GM18870 (cell line): ENCODE results near the gene SHMT2.

Source experiments
- ATAC-seq: cut with Tn5 transposase; IDR thresholded peaks from one replicate; pipeline ENCODE4 v1.9.1; 2021; ENCODE audit warnings: moderate library complexity; ENCODE audit not compliant: unreplicated experiment

Gene SHMT2

DNA sequence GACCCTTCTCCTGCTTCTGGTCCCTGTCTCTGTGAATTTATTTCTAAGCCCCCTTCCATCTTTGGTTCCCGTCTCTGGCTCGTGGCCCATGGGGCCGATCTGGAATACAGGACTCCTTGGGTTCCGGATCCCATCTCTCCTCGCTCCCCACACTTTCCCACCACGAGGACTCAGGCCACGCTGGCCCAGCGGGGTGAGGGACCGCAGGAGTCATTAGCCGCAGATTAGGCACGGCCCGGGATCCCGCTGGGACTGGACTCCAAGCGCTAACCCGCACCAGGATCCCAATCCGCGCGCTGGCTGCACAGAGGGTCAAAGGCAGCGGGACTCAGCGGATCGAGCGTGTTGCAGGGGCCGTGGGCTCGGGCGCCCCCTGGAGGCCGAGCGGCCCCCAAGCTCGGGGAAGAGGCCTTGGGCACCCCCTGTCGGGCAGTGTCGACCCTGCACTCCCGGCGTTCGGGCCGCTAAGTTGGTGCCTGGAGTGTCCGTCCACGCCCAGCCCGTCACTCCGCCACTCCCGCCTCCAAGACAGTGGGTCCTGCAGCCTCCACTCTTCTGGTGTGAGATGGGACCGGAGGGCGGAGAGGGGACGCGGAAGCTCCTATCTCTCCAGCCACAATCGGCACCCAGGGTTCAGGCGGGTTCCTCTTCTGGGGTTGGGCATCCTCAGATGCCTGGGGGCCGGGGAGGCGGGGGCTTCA is 9.5 kb downstream of the SHMT2 start:
- no peak for ATAC-seq

DNA sequence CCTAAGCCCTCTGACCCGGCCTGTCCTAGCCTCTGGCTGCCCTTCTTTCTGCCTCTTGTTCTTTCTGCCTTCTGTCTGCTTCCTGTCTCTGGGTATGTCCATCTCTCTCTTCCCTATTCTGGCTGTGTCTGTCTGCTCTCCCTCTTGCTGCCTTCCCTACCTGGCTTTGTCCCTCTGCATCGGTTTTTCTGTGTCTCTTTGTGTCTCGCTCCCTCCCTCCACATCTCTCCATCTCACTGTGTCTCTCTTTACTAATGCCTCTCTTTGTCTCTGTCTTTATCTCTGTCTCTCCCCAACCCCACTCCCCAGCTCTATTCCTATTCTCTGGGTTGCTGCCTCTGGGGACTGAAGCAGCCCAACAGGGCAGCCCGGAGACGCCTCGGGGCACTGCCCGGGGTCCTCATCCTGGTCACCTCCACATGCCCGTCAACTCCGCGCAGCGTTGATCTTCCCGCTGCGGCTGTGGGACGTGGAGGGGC is 10.1 kb downstream of the SHMT2 start:
- no peak for ATAC-seq

DNA sequence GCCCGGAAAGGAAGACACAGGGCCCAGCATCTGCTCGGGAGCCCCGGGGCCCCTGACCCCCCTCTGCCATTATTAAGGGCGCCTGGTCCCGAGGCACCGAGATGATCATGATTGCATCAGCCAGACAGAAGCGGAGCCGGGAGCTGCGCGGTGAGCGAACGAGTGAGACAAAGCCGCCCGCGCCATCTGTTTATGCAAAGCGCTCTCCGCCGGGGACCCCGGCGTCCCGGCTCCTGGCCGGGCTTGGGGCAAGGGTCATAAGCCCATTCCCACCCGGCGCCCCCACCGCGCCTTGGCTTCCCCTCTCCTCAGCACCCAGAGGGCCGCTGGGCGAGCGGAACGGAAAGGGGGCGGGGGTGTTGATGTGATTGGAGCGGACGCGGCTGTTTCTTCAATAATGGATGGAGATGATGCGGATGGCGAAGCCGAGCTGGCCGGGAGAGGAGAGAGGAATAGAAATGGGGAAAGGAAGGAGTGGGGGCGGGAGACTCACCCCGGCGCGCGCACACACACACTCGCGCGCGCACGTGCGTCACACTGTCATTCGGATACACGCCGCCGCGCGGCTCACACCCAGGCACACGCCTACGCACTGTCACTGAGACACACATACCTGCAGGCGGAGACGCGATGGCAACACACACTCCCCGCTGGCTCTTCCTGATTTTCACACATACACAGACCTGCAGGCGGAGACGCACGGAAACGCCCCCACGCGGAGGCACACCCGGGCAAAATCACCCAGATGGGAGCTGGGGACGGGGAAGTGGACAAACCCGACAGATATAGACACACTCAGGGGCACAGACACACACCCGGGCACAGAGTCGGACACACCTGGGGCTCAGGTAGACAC is 10.8 kb downstream of the SHMT2 start:
- ATAC-seq, result no peak

GRCh38 chr12:57240926-57241401 is 11.5 kb downstream of the SHMT2 start:
- ATAC-seq, result no peak

GRCh38 chr12:57241402-57242310 is 12.1 kb downstream of the SHMT2 start:
- ATAC-seq, result no peak

DNA sequence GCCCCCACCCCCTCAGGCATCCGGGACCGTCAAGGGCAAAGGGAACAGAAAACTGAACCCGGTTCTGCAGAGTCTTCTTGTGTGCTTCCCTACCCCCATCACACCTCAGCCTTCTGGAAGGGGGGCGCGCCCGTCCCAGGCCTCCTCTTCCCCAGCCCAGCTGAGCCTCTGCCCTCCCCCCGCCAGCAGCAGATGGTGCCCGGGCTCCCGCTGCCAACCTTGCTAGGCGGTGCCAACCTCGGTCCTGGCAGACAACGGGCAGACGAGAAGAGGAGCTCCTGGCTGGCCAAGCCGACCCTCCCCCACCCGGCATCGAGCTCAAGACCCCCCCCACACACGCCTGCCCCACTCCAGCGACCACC is 12.8 kb downstream of the SHMT2 start:
- no peak for ATAC-seq

DNA sequence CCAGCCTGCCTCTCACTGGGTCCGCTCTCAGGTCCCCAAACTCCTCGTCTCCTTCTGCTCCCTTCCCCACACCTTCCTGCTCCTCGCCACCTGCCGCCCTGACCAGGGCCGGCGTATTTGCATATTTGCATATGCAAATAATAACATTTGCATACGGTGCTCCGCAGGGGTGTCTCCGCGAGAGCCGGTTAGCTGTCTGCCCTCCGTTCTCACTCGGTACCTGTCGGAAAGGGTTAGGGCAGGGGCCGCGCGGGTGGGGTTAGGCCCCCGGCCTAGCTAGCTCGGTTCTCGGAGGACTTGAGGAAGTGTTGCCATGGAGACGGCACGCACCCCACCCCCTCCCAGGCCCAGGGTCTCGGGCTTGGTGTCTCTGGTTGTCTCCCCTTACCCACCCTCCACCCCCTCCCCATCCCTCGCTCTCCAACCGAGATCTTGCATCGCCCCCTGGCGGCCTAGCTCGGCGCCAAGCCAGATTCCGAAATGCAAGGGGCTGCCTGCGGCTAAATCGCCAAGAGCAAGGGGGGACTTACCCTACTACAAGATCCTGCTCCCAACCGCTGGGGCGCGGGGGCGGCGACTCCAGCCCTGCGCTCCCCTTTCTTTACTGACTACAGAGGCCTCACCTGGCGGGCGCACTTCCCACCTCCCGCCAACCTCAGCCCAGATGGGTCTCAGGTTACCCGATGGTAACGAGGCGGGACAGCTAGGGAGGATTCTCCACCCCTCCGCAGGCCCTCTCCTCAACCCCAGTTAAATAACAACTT is 13.4 kb downstream of the SHMT2 start:
- ATAC-seq, result no peak

DNA sequence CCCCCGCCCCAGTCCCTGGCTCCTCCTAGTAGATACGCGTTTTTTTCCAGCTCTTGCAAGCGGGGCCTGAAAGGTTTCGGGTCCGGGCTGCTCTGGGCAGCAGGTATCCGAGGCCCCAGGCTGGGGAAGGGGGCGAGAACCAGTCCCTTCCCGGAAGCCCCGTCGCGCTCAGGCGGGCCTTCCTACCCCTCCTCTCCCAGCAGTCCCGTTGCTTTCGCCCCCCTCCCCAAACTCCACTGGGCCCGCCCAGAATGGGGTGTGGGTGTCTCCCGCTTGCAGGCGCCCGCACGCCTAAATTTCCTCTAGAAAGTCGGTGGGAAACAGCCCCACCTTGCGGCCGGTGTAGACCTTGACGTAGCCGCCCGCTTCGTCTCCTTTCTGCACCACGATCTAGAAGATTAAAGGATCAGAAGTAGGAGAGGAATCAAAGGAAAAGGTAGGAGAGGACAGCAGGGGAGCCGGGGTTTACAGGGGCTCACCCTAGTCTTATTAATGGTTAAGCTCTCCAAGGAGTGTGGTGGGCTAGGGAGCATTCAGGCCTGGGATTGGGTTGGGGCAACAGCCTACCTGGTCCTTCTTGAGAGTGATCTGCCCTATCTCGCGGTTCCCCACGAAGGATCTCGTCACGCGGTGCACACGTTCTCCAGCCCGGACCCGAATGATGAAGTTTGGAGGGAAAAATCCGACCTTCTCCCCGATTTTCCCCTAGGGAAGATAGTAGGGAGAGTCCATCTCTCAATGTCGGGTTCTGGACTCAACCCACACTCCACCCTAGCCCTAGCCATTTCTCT is 14.2 kb downstream of the SHMT2 start:
- no peak for ATAC-seq

GRCh38 chr12:57244312-57244696 is 14.8 kb downstream of the SHMT2 start:
- no peak for ATAC-seq

- no peak for ATAC-seq
These were observed 17.5 kb downstream of the SHMT2 start for GRCh38 chr12:57247041-57247440.

DNA sequence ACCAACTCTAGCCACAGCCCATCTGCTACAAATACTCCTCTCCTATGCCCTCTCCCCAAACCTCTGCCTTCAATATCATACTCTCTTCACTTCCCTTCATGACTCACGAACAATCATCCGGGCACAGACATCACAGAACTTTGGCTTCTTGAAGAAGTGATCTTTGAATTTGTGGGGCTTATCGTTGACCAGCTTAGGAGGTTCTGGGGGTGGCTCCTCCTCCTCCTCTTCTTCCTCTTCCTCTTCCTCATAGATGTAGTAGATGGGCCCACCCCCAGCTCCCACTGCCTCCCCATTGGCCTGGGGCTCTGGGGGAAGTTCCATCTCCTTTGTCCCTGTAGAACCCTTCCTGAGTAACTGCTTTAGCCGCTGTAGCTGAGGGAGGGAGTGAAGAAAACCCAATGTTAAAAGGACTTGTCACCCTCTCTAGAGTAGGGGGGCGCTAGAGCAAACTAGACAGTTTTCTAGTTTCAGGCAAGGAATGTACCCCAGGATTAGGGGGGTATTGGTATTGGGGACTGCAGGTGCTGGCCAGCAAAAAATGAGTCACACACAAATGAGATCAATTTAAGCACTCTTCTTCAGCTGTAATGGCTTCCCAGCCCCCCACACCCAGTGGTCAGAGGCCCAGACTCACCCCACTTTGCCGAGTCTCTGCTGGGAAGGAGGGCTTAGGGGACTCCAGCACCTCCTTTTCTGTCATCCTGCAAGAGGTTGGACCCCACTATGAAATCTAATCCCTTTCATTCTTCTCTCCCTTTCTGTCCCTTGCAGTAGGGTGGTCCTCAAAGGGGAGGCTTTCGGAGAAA is 19.6 kb downstream of the SHMT2 start:
- ATAC-seq, result no peak

GRCh38 chr12:57250541-57250940 is 21.0 kb downstream of the SHMT2 start:
- no peak for ATAC-seq

DNA sequence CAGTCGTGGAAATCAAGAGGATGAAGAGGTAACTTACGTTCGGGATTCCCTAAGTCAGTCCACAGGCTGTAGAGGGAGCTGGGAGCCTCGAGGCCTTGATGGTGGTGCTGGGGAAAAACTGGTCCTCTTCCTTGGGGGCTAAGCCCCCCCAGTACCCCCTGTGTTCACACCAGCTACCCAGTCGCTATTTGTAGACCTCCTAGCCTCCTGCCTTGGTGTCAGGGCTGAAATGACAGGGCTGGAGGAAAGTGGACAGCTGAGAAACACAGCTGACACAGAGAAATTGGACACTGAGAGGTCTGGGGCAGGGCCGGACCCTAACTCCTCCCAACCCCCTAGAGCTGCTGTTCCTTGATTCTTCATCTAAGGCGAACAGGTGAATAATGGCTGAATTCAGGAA is 21.4 kb downstream of the SHMT2 start, which contains the start of gene STAC3:
STAC3 (minus strand) TSS at position 232 of the 400 bp plus-strand sequence. CDS start 1,551 bp downstream, outside the sequence.
- ATAC-seq, result no peak

GRCh38 chr12:57254506-57255280 is 25.2 kb downstream of the SHMT2 start:
- no peak for ATAC-seq

DNA sequence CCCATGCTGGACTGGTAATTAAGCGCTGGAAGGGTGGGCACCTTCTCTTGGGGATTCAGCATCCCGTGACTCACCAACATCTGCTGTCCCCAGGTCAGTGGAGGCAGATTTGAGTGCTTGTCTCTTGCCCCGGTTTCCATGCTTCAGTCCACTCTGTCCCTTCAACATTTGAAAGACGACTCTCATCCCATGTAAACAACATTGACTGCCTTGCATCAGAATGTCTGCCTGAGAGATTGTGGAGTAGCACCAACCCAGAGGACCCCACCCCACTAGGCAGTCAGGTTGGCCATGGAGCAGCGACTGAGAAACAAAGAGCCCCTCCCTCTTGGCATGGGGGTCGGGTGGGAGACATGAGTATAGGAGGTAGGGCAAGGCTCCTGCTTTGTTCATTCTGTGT is 26.4 kb downstream of the SHMT2 start:
- no peak for ATAC-seq

DNA sequence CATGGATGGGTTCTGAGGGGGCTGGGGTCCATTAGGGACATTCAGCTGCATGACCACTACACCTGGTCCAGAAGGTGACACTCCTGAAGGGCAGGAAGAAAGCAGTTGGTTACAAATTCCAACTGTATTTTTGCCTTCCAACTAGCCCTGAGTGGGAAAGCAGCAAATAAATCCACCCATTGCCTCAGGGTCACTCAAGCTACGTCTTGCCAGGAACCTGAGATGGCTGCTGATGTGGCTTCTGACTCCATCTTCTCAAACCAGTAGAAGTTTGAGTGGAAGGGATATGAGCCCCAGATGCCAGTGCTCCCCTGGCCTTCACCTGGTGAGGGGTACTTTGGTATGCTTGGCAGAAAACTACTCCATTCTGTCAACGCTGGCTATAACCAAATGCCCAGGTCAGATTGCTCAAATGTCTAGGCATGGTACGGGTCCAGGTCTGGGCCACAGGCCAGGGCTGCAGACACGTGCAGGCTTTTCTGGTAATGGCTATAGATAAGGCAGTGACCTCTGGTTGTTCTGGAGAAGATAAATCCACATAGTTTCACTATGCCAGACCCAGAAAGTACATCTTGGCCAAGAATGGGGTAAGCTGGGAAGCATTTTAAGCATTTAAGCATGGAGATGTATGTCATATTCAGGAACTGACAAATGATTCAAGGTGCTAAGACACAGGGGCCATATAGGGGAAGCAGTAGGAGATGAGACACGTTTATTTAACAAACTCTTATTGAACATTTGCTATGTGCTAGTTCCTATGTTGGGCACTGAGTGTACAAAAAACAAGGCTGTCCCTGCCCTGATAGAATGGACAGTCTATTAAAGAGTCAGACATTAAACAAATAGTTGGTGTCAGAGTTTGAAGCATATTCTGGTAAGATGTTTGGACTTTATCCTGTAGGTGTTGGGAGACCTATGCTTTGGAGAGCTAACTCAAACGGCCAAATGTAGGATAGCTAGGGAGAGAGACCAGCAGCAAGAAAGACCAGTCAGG is 29.8 kb downstream of the SHMT2 start:
- no peak for ATAC-seq

DNA sequence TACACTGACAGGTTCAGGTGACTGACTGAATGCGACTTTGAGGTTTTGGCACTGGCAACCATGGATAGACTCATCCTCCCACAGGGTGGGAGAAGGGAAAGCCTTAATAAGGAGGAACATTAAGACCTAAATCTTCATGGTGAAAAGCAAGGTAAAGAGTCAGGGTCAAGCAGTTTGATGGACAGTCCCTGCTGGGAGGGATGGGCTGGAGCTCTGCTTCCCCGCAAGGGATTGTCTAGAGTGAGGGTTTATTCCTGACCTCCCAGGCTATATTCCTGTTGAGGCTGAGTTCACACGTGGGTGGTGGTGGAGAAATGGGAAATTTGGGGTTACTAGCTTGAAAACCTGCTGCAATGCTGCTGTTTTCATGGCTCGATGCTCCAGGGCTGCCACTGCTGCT is 30.9 kb downstream of the SHMT2 start:
- no peak for ATAC-seq
